K562 (cell line): Measurements from ENCODE around the gene WDR90. TPM values are rescaled to one million over a fixed set of nuclear protein-coding genes. Genes with fewer than 3 reads are reported as not detected.

Experiments used
- JUN ChIP-seq, 2 experiments: sonication (generic) in 1 of 2; formaldehyde crosslinking in 1 of 2; IDR thresholded peaks; 2 replicates each; pipeline versions ENCODE4 v1.6.1 to v1.8.0; 2012 to 2022; ENCODE audit warnings: borderline replicate concordance in 2 of 2, mild to moderate bottlenecking in 2 of 2, improper control_type of control experiment in 1 of 2, low read depth in 1 of 2, low read length in 1 of 2, missing genetic modification reagents in 1 of 2
- polyA plus RNA-seq, 8 experiments: library from polyadenylated mRNA; depleted of rRNA in 4 of 8; stranded (reverse) in 5 of 8; unstranded in 3 of 8; fragments of >200 nt; fragmentation: Nextera tagmentation in 2 of 8; fragmentation: Illumina TruSeq in 1 of 8; extraction: Ambion mirVana in 2 of 8; extraction: Trizol in 1 of 8; gene quantifications; 2 replicates each; pipeline versions ENCODE4 v1.2.1 to v1.2.3, GENCODE V29; 2011 to 2014; ENCODE audit warnings: inconsistent platforms in 1 of 8, missing spikeins in 1 of 8
- total RNA-seq, 7 experiments: library from RNA; depleted of rRNA in 6 of 7; stranded (reverse); fragments of >200 nt in 6 of 7; fragmentation: Illumina TruSeq in 2 of 7; extraction: Trizol in 2 of 7; gene quantifications; 2 replicates each; pipeline versions ENCODE4 v1.2.1 to v1.2.3, GENCODE V29; 2011 to 2021; ENCODE audit warnings: low replicate concordance in 1 of 7
- TF ChIP-seq, protein P1 (sequence below), 2 experiments: IDR thresholded peaks; 2 replicates each; pipeline ENCODE4 v1.6.1; 2012; ENCODE audit warnings: improper control_type of control experiment in 2 of 2, low read depth in 2 of 2, low read length in 2 of 2, borderline replicate concordance in 1 of 2
- TF ChIP-seq, protein P2 (sequence below): fragments of 200-800 bp; sonication (Bioruptor generic); IDR thresholded peaks from 2 replicates; pipeline ENCODE4 v1.6.1; 2017; ENCODE audit warnings: missing genetic modification characterization, missing compliant biosample characterization
- TF ChIP-seq, protein P3 (sequence below): fragments of 250-450 bp; sonication (Bioruptor Pico); IDR thresholded peaks from 2 replicates; pipeline ENCODE4 v1.5.0; 2021
- TF ChIP-seq, protein P4 (sequence below): sonication (generic); formaldehyde crosslinking; IDR thresholded peaks from 2 replicates; pipeline ENCODE4 v1.8.1; 2022; ENCODE audit warnings: missing genetic modification reagents
- TF ChIP-seq, protein P5 (sequence below): fragments of 450-650 bp; IDR thresholded peaks from 2 replicates; pipeline ENCODE4 v1.6.1; 2014; ENCODE audit warnings: low read depth, mild to moderate bottlenecking, moderate library complexity, borderline replicate concordance

The WDR90 gene
- total and polyA plus RNA-seq, 9 of the 15 experiments (the other 6 are each of a cell fraction or from before 2014, with no cell fraction given), result 0.44 to 12.6 (median 3.3) TPM

DNA sequence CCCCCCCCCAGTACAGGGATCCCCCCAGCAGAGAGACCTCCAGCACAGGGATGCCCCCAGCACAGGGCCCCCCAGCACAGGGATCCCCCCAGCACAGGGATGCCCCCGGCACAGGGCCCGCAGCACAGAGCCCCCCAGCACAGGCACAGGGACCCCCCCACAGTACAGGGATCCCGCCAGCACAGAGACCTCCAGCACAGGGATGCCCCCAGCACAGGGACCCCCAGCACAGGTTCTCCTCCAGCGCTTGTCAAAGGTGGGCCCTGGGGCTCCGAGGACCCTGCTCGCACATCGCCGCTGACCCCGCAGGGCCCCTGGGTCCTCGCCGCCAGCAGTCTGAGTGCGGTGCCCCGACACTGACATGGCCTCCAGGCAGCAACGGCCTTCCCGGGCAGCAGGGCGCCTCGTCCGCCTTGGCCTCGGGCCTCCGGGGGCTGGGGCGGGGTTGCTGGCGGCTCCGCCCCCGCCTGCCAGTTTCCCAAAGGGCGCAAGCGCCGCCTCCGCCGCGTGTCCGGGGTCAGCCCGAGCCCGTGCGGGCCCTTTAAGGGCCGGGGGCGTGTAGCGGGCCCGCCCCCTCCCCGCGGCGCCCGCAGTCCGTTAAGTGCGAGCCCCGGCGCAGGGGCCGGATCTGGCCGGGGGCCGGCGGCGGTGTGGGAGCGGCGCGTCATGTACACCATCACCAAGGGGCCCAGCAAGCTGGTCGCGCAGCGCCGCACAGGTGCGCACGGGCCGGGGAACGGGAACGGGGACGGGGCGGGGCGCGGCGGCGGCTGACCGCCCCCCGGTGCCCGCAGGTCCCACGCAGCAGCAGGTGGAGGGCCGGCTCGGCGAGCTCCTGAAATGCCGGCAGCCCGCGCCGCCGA, 7.6 kb upstream of the WDR90 start, which contains the start of gene MCRIP2 (continued):
- TF ChIP-seq, protein P1, sequence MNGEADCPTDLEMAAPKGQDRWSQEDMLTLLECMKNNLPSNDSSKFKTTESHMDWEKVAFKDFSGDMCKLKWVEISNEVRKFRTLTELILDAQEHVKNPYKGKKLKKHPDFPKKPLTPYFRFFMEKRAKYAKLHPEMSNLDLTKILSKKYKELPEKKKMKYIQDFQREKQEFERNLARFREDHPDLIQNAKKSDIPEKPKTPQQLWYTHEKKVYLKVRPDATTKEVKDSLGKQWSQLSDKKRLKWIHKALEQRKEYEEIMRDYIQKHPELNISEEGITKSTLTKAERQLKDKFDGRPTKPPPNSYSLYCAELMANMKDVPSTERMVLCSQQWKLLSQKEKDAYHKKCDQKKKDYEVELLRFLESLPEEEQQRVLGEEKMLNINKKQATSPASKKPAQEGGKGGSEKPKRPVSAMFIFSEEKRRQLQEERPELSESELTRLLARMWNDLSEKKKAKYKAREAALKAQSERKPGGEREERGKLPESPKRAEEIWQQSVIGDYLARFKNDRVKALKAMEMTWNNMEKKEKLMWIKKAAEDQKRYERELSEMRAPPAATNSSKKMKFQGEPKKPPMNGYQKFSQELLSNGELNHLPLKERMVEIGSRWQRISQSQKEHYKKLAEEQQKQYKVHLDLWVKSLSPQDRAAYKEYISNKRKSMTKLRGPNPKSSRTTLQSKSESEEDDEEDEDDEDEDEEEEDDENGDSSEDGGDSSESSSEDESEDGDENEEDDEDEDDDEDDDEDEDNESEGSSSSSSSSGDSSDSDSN (IDR thresholded peaks at IDR 0.05; ENCODE audit: borderline replicate concordance in 1 of 2, low read depth in 2 of 2, low read length in 2 of 2), result no peak
- TF ChIP-seq, protein P2, sequence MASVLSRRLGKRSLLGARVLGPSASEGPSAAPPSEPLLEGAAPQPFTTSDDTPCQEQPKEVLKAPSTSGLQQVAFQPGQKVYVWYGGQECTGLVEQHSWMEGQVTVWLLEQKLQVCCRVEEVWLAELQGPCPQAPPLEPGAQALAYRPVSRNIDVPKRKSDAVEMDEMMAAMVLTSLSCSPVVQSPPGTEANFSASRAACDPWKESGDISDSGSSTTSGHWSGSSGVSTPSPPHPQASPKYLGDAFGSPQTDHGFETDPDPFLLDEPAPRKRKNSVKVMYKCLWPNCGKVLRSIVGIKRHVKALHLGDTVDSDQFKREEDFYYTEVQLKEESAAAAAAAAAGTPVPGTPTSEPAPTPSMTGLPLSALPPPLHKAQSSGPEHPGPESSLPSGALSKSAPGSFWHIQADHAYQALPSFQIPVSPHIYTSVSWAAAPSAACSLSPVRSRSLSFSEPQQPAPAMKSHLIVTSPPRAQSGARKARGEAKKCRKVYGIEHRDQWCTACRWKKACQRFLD (CRISPR knock-in tag), result 0 out of 2 replicates have a peak, but pooled peaks have one; percentile 18
- TF ChIP-seq JUN (IDR thresholded peaks at IDR 0.05; ENCODE audit: borderline replicate concordance, low read depth, low read length) (no peak; the same call in 1 of the 2 replicates), JUN (CRISPR knock-in tag; IDR thresholded peaks at IDR 0.05; ENCODE audit: borderline replicate concordance) (0 out of 2 replicates have a peak, but pooled peaks have one; percentile 40)
- TF ChIP-seq, protein P3, sequence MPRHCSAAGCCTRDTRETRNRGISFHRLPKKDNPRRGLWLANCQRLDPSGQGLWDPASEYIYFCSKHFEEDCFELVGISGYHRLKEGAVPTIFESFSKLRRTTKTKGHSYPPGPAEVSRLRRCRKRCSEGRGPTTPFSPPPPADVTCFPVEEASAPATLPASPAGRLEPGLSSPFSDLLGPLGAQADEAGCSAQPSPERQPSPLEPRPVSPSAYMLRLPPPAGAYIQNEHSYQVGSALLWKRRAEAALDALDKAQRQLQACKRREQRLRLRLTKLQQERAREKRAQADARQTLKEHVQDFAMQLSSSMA, result no peak
- TF ChIP-seq, protein P4, sequence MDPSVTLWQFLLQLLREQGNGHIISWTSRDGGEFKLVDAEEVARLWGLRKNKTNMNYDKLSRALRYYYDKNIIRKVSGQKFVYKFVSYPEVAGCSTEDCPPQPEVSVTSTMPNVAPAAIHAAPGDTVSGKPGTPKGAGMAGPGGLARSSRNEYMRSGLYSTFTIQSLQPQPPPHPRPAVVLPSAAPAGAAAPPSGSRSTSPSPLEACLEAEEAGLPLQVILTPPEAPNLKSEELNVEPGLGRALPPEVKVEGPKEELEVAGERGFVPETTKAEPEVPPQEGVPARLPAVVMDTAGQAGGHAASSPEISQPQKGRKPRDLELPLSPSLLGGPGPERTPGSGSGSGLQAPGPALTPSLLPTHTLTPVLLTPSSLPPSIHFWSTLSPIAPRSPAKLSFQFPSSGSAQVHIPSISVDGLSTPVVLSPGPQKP (CRISPR knock-in tag), result no peak
- TF ChIP-seq, protein P5, sequence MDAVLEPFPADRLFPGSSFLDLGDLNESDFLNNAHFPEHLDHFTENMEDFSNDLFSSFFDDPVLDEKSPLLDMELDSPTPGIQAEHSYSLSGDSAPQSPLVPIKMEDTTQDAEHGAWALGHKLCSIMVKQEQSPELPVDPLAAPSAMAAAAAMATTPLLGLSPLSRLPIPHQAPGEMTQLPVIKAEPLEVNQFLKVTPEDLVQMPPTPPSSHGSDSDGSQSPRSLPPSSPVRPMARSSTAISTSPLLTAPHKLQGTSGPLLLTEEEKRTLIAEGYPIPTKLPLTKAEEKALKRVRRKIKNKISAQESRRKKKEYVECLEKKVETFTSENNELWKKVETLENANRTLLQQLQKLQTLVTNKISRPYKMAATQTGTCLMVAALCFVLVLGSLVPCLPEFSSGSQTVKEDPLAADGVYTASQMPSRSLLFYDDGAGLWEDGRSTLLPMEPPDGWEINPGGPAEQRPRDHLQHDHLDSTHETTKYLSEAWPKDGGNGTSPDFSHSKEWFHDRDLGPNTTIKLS, result peak; percentile 27; the same call in 1 of the 2 replicates
- TF ChIP-seq, all 486 proteins: peak for 74
